PFSK-1 (cell line): ENCODE data around the gene PDGFC.

ENCODE experiments used
- FOXP2 ChIP-seq: optimal IDR thresholded peaks from 2 replicates; pipeline ENCODE3; 2011; ENCODE audit warnings: borderline replicate concordance, control low read depth, inconsistent platforms; ENCODE audit not compliant: insufficient read depth; ENCODE audit errors: extremely low read length, extremely low read depth
- POLR2AphosphoS5 ChIP-seq: IDR thresholded peaks from 2 replicates; pipeline ENCODE4 v1.6.1; 2012; ENCODE audit warnings: low read depth, mild to moderate bottlenecking, control low read depth, low read length, moderate library complexity
- REST ChIP-seq, 2 experiments: IDR thresholded peaks; 2 replicates each; pipeline versions ENCODE4 v1.6.1 to v1.8.0; 2011 to 2012; ENCODE audit warnings: low read depth in 2 of 2, low read length in 2 of 2, control low read depth in 1 of 2, inconsistent platforms in 1 of 2, mild to moderate bottlenecking in 1 of 2, moderate library complexity in 1 of 2; ENCODE audit not compliant: insufficient read depth in 1 of 2
- SIN3A ChIP-seq: IDR thresholded peaks from 2 replicates; pipeline ENCODE4 v1.6.1; 2012; ENCODE audit warnings: mild to moderate bottlenecking, low read length, moderate library complexity, borderline replicate concordance; ENCODE audit not compliant: insufficient read depth
- TAF1 ChIP-seq: IDR thresholded peaks from 2 replicates; pipeline ENCODE4 v1.6.1; 2012; ENCODE audit warnings: low read length, control low read depth, borderline replicate concordance; ENCODE audit not compliant: insufficient read depth

GRCh38 chr4:156961196-156962057 is 10.2 kb downstream of the PDGFC start:
- TF ChIP-seq POLR2AphosphoS5 (peak; percentile 64), REST (IDR thresholded peaks at IDR 0.05; ENCODE audit: insufficient read depth in 1 of 2, low read depth in 2 of 2, low read length in 2 of 2) (peak in 1 of 2 experiments; percentile 38; a peak in 1 of 4 replicates), TAF1 (0 out of 2 replicates have a peak, but pooled peaks have one; percentile 28), SIN3A (peak; percentile 94; the same call in 1 of the 2 replicates), FOXP2 (no peak)
